Measurements from ENCODE around the gene TAAR1.

DNA sequence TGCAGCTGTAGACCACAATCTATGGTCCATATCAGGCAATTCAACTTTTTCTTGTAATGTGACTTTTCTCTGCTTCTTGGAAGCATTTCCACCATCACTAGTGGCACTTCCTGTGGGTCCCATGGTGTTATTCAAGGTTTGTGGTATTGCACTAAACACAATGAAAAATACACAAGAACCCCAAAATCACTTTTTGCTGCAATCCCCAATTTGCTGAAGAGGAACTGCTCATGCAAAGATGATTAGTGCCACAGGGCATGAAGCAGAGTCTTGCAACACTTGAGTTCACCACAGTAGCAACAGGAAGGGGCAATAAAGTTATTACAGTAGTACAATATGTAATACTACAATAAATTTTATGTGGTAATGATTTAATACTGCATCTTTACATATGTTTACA lies 16.8 kb upstream of the TAAR1 start:
- TF ChIP-seq, protein P1, sequence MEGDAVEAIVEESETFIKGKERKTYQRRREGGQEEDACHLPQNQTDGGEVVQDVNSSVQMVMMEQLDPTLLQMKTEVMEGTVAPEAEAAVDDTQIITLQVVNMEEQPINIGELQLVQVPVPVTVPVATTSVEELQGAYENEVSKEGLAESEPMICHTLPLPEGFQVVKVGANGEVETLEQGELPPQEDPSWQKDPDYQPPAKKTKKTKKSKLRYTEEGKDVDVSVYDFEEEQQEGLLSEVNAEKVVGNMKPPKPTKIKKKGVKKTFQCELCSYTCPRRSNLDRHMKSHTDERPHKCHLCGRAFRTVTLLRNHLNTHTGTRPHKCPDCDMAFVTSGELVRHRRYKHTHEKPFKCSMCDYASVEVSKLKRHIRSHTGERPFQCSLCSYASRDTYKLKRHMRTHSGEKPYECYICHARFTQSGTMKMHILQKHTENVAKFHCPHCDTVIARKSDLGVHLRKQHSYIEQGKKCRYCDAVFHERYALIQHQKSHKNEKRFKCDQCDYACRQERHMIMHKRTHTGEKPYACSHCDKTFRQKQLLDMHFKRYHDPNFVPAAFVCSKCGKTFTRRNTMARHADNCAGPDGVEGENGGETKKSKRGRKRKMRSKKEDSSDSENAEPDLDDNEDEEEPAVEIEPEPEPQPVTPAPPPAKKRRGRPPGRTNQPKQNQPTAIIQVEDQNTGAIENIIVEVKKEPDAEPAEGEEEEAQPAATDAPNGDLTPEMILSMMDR (IDR thresholded peaks at IDR 0.05; ENCODE audit: low read length), result no peak
- TF ChIP-seq EZH2 (optimal IDR thresholded peaks at IDR 0.05; ENCODE audit: low read depth, low read length), result no peak
- no peak for TF ChIP-seq EZH2phosphoT487 (IDR thresholded peaks at IDR 0.05; ENCODE audit: low read length)

All from MM.1S (cell line).